SU-DHL-6 (cell line): ENCODE results near the gene DCDC1.
A peak's percentile ranks its signal among the peaks of the same experiment; 100 is the strongest.

Experiments
- H2AFZ ChIP-seq: fragments of 200-600 bp; sonication (generic); 2 replicates; pipeline ENCODE4 v1.6.1; 2014; ENCODE audit warnings: low read depth, mild to moderate bottlenecking, moderate library complexity, mixed read lengths, antibody characterized with exemption, low read length; ENCODE audit not compliant: severe bottlenecking
- H3F3A ChIP-seq: fragments of 200-600 bp; shearing (Covaris generic); 2 replicates; pipeline ENCODE4 v1.6.0; 2016; ENCODE audit warnings: antibody characterized with exemption, mild to moderate bottlenecking; ENCODE audit not compliant: insufficient read depth
- H3K27ac ChIP-seq: fragments of 200-600 bp; sonication (generic); 2 replicates; pipeline ENCODE4 v1.5.1; 2016; ENCODE audit warnings: low read depth, mild to moderate bottlenecking, low read length, moderate library complexity, mixed read lengths
- H3K27me3 ChIP-seq: fragments of 200-600 bp; sonication (generic), shearing (Covaris generic); 2 replicates; pipeline ENCODE4 v1.6.0; 2014; ENCODE audit warnings: mild to moderate bottlenecking, low read length
- H3K36me3 ChIP-seq: fragments of 200-600 bp; sonication (generic); 2 replicates; pipeline ENCODE4 v1.6.1; 2014; ENCODE audit warnings: mild to moderate bottlenecking, low read length, mixed read lengths
- H3K4me2 ChIP-seq: fragments of 300-600, 200-600 bp; shearing (Covaris generic), sonication (generic); 2 replicates; pipeline ENCODE4 v1.6.0; 2014; ENCODE audit warnings: low read length, low read depth, mild to moderate bottlenecking; ENCODE audit not compliant: poor library complexity, severe bottlenecking
- H3K4me3 ChIP-seq: fragments of 200-600 bp; sonication (generic); 2 replicates; pipeline ENCODE4 v1.5.1; 2014; ENCODE audit warnings: antibody characterized with exemption, low read length, mild to moderate bottlenecking, mixed read lengths; ENCODE audit not compliant: insufficient read depth, poor library complexity, severe bottlenecking
- H3K79me2 ChIP-seq: fragments of 200-600 bp; sonication (generic); 2 replicates; pipeline ENCODE4 v1.6.1; 2014; ENCODE audit warnings: mild to moderate bottlenecking, low read length, moderate library complexity; ENCODE audit not compliant: insufficient read depth
- H3K9ac ChIP-seq: fragments of 200-600 bp; sonication (generic); 2 replicates; pipeline ENCODE4 v1.7.0; 2014; ENCODE audit warnings: mild to moderate bottlenecking, low read length
- H3K9me2 ChIP-seq: fragments of 200-600 bp; sonication (generic); replicated peaks from 2 replicates; pipeline ENCODE4 v1.6.1; 2014; ENCODE audit warnings: low read length; ENCODE audit not compliant: insufficient read depth
- H3K9me3 ChIP-seq: fragments of 200-600 bp; sonication (generic); 2 replicates; pipeline ENCODE4 v1.6.1; 2014; ENCODE audit warnings: low read length, mixed read lengths; ENCODE audit not compliant: insufficient read depth
- H4K20me1 ChIP-seq: fragments of 200-600 bp; sonication (generic); 2 replicates; pipeline ENCODE4 v1.6.1; 2014; ENCODE audit warnings: low read depth, mild to moderate bottlenecking, antibody characterized with exemption, low read length, moderate library complexity, mixed read lengths
- EZH2phosphoT487 ChIP-seq: fragments of 200-600 bp; sonication (generic), shearing (Covaris generic); conservative IDR thresholded peaks from 2 replicates; pipeline ENCODE4 v1.6.1; 2018; ENCODE audit warnings: mild to moderate bottlenecking, antibody characterized with exemption, low read length, moderate library complexity, mixed read lengths
- TF ChIP-seq, protein P1 (sequence below): fragments of 200-600 bp; sonication (generic); IDR thresholded peaks from one replicate; pipeline ENCODE4 v1.5.1; 2017; ENCODE audit warnings: antibody characterized with exemption, mild to moderate bottlenecking, low read length, moderate library complexity; ENCODE audit not compliant: insufficient read depth, poor library complexity, severe bottlenecking

The DCDC1 gene

DNA sequence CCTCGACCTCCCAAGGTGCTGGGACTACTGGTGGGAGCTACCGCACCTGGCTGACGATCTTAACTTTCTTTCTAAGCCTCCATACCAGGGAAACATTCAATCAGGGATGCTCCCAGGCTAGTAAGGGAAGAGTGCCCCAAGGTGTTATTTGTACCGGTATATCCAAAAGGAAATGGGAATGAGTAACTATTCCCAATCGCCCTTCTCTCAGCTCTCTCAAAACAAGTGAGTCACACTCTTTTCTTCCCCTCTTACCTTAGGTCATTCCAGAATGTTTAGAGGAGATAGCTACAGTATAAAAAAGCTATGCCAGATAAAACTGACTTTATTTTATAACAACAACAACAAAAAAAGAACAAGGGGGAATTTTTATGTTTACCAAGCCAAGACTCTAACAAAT is 13.7 kb downstream of the DCDC1 start:
- no peaks in the 10 kb centered on the region for H3K79me2 ChIP-seq
- H4K20me1 ChIP-seq: no peaks in the 10 kb centered on the region
- TF ChIP-seq, protein P1, sequence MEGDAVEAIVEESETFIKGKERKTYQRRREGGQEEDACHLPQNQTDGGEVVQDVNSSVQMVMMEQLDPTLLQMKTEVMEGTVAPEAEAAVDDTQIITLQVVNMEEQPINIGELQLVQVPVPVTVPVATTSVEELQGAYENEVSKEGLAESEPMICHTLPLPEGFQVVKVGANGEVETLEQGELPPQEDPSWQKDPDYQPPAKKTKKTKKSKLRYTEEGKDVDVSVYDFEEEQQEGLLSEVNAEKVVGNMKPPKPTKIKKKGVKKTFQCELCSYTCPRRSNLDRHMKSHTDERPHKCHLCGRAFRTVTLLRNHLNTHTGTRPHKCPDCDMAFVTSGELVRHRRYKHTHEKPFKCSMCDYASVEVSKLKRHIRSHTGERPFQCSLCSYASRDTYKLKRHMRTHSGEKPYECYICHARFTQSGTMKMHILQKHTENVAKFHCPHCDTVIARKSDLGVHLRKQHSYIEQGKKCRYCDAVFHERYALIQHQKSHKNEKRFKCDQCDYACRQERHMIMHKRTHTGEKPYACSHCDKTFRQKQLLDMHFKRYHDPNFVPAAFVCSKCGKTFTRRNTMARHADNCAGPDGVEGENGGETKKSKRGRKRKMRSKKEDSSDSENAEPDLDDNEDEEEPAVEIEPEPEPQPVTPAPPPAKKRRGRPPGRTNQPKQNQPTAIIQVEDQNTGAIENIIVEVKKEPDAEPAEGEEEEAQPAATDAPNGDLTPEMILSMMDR: no peak
- TF ChIP-seq EZH2phosphoT487: no peak
- no peak overlapping the region for H2AFZ ChIP-seq
- H3K27me3 ChIP-seq: no peaks in the 10 kb centered on the region
- H3K9me3 ChIP-seq: no peaks in the 10 kb centered on the region
- H3K4me3 ChIP-seq: no peak overlapping the region
- no peaks in the 10 kb centered on the region for H3K9me2 ChIP-seq
- H3K9ac ChIP-seq: no peak overlapping the region
- no peak overlapping the region for H3K4me2 ChIP-seq
- H3K27ac ChIP-seq: no peak overlapping the region
- no peaks in the 10 kb centered on the region for H3K36me3 ChIP-seq
- no peaks in the 10 kb centered on the region for H3F3A ChIP-seq

DNA sequence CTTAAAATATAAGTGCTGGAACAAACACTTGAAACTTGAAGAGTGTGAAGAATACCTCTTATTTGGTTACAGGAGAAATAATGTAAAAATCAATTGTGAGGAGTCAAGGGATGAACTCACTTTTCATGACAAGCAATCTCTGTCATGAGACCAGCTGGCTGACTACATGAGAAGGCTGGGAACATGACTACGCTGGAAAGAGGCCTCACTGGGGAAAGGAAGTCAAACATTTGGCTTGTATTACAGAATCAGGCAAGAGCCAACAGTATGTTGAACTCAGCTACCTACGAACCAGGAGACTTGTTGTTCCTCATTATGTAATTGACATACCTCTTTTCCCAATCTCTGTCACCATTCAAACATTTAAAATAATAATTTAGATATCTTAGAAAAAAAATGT is 14.4 kb downstream of the DCDC1 start:
- TF ChIP-seq, protein P1: no peak
- TF ChIP-seq EZH2phosphoT487: no peak
- no peaks in the 10 kb centered on the region for H3K9me3 ChIP-seq
- no peak overlapping the region for H3K4me3 ChIP-seq
- H3K36me3 ChIP-seq: no peaks in the 10 kb centered on the region
- H3K4me2 ChIP-seq: no peak overlapping the region
- H2AFZ ChIP-seq: no peak overlapping the region
- no peaks in the 10 kb centered on the region for H3K27me3 ChIP-seq
- H3F3A ChIP-seq: no peaks in the 10 kb centered on the region
- H3K9me2 ChIP-seq: no peaks in the 10 kb centered on the region
- no peaks in the 10 kb centered on the region for H4K20me1 ChIP-seq
- no peak overlapping the region for H3K27ac ChIP-seq
- no peaks in the 10 kb centered on the region for H3K79me2 ChIP-seq
- no peak overlapping the region for H3K9ac ChIP-seq

DNA sequence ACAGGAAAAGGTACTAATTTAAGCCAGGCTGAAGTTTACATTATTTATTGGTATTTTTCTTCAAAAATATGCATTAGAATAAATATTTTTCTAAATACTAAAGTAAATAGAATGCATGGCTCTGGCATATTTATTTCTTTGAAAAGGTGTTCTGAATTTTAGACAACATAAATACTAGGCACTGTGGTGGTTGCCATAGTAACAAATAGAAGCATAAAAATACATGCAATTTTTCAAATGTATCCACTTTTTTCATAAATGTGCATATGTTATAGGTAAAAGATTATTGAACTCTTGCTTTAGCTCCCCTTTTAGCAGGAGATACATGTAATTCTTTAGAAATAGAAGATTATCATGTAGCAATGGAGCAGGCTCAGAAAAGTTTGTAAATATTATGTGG is 18.4 kb downstream of the DCDC1 start:
- TF ChIP-seq, protein P1: no peak
- TF ChIP-seq EZH2phosphoT487: no peak
- Histone ChIP-seq H4K20me1 (no peaks in the 10 kb centered on the region), H3K4me3 (no peak overlapping the region), H3K27me3 (no peaks in the 10 kb centered on the region), H3K36me3 (no peaks in the 10 kb centered on the region), H3K27ac (no peak overlapping the region), H2AFZ (no peak overlapping the region), H3K9ac (no peak overlapping the region), H3K4me2 (no peak overlapping the region), H3K9me2 (no peaks in the 10 kb centered on the region), H3K9me3 (no peaks in the 10 kb centered on the region), H3K79me2 (no peaks in the 10 kb centered on the region), H3F3A (no peaks in the 10 kb centered on the region)

DNA sequence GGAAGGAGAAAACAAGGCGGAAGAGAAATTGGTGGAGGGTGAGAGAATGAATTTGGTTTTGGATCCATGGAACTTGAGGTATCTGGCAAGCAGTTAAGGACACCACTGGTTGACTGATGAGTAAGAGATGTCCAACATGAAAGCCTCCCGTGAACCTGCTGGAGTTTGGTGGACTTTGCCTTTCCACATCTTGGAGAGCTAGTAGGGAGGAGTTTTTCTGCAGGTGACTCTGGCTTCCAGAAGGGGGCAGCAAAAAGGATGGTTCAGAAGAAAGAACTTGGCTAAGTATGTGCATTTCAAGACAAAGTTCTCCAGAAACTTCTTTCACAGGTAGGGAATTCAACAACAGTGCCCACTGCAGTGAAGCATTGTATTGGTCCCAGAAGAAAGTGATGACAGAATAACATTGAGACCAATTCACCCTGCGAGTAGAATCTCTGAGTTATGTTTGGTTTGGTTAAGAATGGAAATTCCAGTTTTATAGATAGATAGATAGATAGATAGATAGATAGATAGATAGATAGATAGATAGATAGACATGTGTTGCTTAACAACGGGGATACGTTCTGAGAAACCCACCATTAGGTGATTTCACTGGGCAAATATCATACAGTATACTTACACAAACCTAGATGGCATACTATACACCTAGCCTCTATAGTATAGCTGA is 28.5 kb downstream of the DCDC1 start:
- H3K79me2 ChIP-seq: no peaks in the 10 kb centered on the region
- no peaks in the 10 kb centered on the region for H4K20me1 ChIP-seq
- H3K36me3 ChIP-seq: no peaks in the 10 kb centered on the region
- no peak overlapping the region for H3K4me3 ChIP-seq
- no peak overlapping the region for H3K27ac ChIP-seq
- no peaks in the 10 kb centered on the region for H3K27me3 ChIP-seq
- H3K9ac ChIP-seq: no peak overlapping the region
- TF ChIP-seq, protein P1: peak; percentile 55
- no peak for TF ChIP-seq EZH2phosphoT487
- H3K9me3 ChIP-seq: no peaks in the 10 kb centered on the region
- H3F3A ChIP-seq: no peaks in the 10 kb centered on the region
- H3K9me2 ChIP-seq: no peaks in the 10 kb centered on the region
- no peak overlapping the region for H2AFZ ChIP-seq
- no peak overlapping the region for H3K4me2 ChIP-seq
